ENCODE data around the gene TBX19.
"Not testable (repeated sequence)": the region's sequence is repeated elsewhere in the genome, so short reads cannot be mapped to it uniquely, and the experiment has no call there.

Gene TBX19

GRCh38 chr1:168321945-168322344 is 41.3 kb downstream of the TBX19 start:
- DNase-seq, result no peak

- no peak for DNase-seq
These were observed 44.2 kb downstream of the TBX19 start for GRCh38 chr1:168324745-168325425.

- no peak for DNase-seq
These were observed 48.2 kb downstream of the TBX19 start for GRCh38 chr1:168328731-168329364.

- DNase-seq, result no peak
These were observed 49.6 kb downstream of the TBX19 start for GRCh38 chr1:168330285-168330684.

- DNase-seq, result no peak
These were observed 50.9 kb downstream of the TBX19 start for GRCh38 chr1:168331569-168331968.

GRCh38 chr1:168333562-168334276 is 53.0 kb downstream of the TBX19 start:
- no peak for DNase-seq

GRCh38 chr1:168335500-168335899 is 54.8 kb downstream of the TBX19 start:
- DNase-seq, result no peak

GRCh38 chr1:168338589-168339503 is 58.2 kb downstream of the TBX19 start:
- no peak for DNase-seq

- no peak for DNase-seq
These were observed 60.3 kb downstream of the TBX19 start for GRCh38 chr1:168340781-168341482.

GRCh38 chr1:168341483-168341975 is 60.9 kb downstream of the TBX19 start:
- DNase-seq, result no peak

- DNase-seq, result peak; percentile 92
These were observed 62.0 kb downstream of the TBX19 start for GRCh38 chr1:168342572-168343280.

- no peak for DNase-seq
These were observed 62.9 kb downstream of the TBX19 start for GRCh38 chr1:168343566-168343965.

- no peak for DNase-seq
These were observed 63.8 kb downstream of the TBX19 start for GRCh38 chr1:168344517-168344916.

- no peak for DNase-seq
These were observed 65.3 kb downstream of the TBX19 start for GRCh38 chr1:168345939-168346338.

- DNase-seq, result no peak
These were observed 67.0 kb downstream of the TBX19 start for GRCh38 chr1:168347630-168348029.

- DNase-seq, result peak; percentile 9
These were observed 67.6 kb downstream of the TBX19 start for GRCh38 chr1:168348146-168348709.

GRCh38 chr1:168354335-168355269 is 73.9 kb downstream of the TBX19 start:
- DNase-seq, result not testable (repeated sequence)

GRCh38 chr1:168360151-168361021 is 79.7 kb downstream of the TBX19 start:
- DNase-seq, result peak; percentile 52

- no peak for DNase-seq
These were observed 80.6 kb downstream of the TBX19 start for GRCh38 chr1:168361252-168361651.
